Stimulated activated memory B cell treated with anti-CD40 and anti-IgM and Interleukin-4, amounts not matched to agents 10 μg/mL and 1 μg/mL and 100 μg/mL, for 72 hours (primary cell): ENCODE data around the gene GHITM.
"Not testable (repeated sequence)": the region's sequence is repeated elsewhere in the genome, so short reads cannot be mapped to it uniquely, and the experiment has no call there.

ENCODE experiments used
- ATAC-seq: fragments of 150-1000 bp; cut with Tn5 transposase; 2 replicates; pipeline ENCODE4 v1.10.0; 2021
- H3K27ac Mint-ChIP-seq: one replicate; pipeline ENCODE4 v1.8.0; 2022; ENCODE audit warnings: mild to moderate bottlenecking, mixed read lengths
- H3K27me3 Mint-ChIP-seq: one replicate; pipeline ENCODE4 v1.8.0; 2022; ENCODE audit warnings: mixed read lengths
- H3K36me3 Mint-ChIP-seq: one replicate; pipeline ENCODE4 v1.8.0; 2022; ENCODE audit warnings: mixed read lengths
- H3K4me1 Mint-ChIP-seq: one replicate; pipeline ENCODE4 v1.8.0; 2022; ENCODE audit warnings: mixed read lengths
- H3K4me3 Mint-ChIP-seq: one replicate; pipeline ENCODE4 v1.8.0; 2022; ENCODE audit warnings: mild to moderate bottlenecking, moderate library complexity, mixed read lengths
- H3K9me3 Mint-ChIP-seq: one replicate; pipeline ENCODE4 v1.8.0; 2022; ENCODE audit warnings: mixed read lengths

Gene GHITM, protein sequence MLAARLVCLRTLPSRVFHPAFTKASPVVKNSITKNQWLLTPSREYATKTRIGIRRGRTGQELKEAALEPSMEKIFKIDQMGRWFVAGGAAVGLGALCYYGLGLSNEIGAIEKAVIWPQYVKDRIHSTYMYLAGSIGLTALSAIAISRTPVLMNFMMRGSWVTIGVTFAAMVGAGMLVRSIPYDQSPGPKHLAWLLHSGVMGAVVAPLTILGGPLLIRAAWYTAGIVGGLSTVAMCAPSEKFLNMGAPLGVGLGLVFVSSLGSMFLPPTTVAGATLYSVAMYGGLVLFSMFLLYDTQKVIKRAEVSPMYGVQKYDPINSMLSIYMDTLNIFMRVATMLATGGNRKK

DNA sequence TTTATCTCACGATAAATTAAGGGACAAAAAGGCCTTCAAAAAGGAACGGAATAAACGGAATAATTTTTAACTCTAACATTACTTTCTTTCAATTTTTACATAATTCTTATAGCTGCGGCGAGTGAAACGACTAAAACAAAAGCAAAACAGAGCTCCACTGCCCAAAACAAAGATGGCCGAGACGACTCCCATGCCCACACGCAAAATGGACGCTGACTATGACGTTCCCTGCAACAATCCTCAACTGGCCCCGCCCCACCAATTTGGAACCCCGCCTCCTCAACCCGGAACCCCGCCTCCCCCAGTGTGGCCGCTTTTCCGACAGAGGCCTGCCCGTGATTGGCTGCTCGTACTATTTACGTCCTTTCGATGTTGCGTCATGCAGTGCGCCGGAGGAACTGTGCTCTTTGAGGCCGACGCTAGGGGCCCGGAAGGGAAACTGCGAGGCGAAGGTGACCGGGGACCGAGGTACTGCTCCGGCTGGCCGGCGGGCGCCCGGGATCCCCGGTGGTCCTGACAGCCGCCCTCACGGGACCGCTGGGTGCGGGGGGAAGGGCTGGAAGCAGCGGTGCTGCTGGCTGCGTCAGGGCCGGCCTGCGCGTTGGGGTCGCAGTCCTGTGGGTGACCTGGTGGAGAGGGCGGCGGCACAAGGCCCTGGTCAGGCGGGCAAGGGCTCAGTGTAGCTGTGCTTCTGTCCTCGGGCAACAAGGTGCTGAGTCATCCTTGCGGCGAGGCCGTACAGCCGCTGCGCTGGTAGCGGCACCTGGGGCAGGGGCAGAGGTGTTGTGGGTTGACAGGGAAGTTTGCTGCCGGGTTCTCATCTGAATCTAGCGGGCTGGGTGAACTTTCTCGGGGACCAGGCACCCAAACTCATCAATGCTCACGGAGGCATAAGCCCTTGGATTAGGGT, at the start of gene GHITM:
Gene GHITM, plus strand, starts transcription at position 384 of the 910 bp plus-strand sequence. CDS start 1,992 bp downstream, outside the sequence.
- H3K27me3 Mint-ChIP-seq, result no peaks in the 10 kb centered on the region
- peak within 1 kb of the TSS; percentile 71 for H3K4me3 Mint-ChIP-seq
- peaks cover 26% of the 10 kb centered on the region for H3K4me1 Mint-ChIP-seq
- peaks cover 9% of the 10 kb centered on the region for H3K36me3 Mint-ChIP-seq
- peak; percentile 99 for ATAC-seq
- H3K9me3 Mint-ChIP-seq, result no peaks in the 10 kb centered on the region
- H3K27ac Mint-ChIP-seq, result peak within 1 kb of the TSS; percentile 81

DNA sequence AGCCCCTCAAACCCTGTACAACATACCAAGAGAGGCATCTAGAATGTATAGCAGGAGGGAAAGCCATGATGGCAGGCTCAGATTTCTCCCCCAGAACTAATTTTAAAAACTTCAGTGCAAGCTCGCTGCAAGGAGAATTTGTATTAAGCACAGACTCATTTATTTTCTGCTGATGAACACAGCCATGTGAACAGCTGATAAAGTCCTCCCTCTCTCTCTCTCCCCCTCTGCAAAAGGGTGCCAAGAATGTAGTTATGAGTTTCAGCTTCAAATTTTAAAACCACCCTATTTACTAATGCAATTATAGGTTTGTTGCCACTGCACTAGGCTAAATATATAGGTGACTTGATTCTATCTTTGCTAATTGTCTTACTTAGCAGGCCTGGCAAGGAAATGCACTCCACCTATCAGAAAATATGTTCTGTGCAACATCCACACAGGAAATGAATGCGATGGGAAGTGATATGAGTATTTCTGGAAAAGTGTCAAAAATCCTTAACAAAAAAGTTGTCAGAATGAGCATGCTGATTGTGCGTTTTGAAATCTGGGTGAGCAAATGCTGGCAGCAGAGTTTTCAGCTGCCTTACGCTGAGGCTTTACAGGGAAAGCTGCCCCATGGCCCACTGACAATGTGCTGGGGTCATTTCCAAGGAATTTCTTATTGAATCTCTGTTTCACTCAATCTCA, 43.4 kb upstream of the GHITM start:
- no peak overlapping the region for H3K27ac Mint-ChIP-seq
- H3K9me3 Mint-ChIP-seq, result no peaks in the 10 kb centered on the region
- H3K4me3 Mint-ChIP-seq, result no peak overlapping the region

DNA sequence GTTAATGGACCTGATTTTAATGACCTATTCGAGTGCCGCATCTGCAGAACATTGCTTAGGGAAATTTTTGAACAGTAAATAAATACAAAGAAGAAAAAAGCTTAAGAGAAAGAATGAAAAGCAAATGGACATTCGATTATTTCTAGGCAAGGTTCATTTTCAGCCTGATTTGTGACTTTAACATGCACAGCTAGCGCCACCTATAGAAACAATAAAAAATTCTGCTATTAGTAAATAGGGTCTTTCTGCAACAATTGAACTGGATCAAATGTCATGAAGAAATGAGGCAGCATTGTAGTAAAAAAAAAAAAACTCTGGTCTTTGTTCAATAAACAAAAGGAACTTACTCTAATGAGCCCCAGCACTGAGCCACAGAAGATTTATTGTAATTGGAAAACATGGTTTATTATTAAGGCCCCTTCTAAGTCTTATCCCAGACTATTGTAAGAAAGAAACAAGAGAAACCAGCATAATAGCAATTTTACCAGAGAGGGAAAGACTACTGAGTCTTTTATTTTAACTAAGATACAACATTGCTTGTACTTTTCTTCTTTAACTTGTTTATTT, 41.4 kb upstream of the GHITM start:
- Mint-ChIP-seq H3K4me1 (no peaks in the 10 kb centered on the region), H3K36me3 (no peaks in the 10 kb centered on the region), H3K27me3 (no peaks in the 10 kb centered on the region), H3K27ac (no peak overlapping the region), H3K9me3 (no peaks in the 10 kb centered on the region), H3K4me3 (no peak overlapping the region)
- ATAC-seq, result no peak

More for the DNA sequence above, 43.4 kb upstream of the GHITM start:
- Mint-ChIP-seq H3K27me3 (no peaks in the 10 kb centered on the region), H3K4me1 (no peaks in the 10 kb centered on the region), H3K36me3 (no peaks in the 10 kb centered on the region)
- no peak for ATAC-seq

DNA sequence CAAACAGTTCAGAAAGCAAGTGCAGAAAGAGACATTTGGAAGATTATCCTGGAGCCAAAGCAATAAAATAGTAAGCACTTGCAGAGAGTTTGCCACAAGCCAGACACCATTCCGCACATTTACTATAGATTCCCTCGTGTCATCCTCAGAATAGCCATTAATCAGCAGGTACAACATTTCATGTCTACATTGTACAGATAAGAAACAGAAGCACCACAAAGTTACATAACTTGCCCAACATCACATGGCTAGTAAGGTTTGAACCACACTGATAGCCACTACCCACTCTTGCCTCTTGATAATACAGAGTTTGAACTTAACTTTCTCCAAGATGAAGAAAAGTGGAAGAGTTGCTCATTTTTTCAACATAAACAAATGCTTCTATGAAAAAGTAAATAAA, 40.6 kb upstream of the GHITM start:
- Mint-ChIP-seq H3K4me3 (no peak overlapping the region), H3K27ac (no peak overlapping the region), H3K9me3 (no peaks in the 10 kb centered on the region), H3K36me3 (no peaks in the 10 kb centered on the region), H3K4me1 (no peaks in the 10 kb centered on the region), H3K27me3 (no peaks in the 10 kb centered on the region)
- no peak for ATAC-seq

DNA sequence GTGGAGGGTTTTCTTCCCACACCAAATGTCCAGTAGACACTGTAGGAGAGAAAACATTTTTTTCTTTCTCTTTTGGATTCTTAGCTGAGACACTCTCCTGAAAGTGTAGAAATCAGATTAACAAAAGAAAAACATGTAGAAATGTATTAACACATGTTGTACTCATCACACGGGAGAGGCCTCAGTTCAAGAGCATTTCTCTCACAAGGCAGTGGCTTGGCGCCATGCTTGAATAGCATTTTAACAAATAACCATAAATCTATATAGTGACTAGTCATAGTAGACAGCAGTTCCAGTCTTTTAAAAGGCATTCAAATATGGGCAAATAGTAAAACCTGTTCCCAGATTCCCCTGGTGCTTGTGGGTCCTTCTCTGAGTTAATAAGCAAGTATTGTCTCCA, 38.3 kb upstream of the GHITM start:
- Mint-ChIP-seq H3K27ac (no peak overlapping the region), H3K9me3 (no peaks in the 10 kb centered on the region), H3K4me1 (no peaks in the 10 kb centered on the region), H3K27me3 (no peaks in the 10 kb centered on the region), H3K4me3 (no peak overlapping the region), H3K36me3 (no peaks in the 10 kb centered on the region)
- ATAC-seq, result no peak

DNA sequence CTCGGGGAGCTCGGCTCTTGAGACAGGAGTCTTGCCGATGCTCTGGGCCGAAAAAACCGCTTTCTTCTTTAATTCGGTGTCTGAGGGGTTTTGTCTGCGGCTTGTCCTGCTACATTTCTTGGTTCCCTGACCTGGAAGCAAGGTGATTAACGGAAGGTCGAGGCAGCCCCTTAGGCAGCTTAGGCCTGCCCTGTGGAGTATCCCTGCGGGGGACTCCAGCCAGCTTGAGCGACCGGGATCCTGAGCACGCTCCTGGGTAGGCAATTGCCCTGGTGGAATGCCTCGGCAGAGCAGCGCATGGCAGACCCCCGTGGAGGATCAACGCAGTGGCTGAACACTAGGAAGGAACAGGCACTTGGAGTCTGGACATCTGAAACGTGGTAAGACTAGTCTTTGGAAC, 30.5 kb upstream of the GHITM start:
- peaks cover 15% of the 10 kb centered on the region for H3K27me3 Mint-ChIP-seq
- no peak for ATAC-seq
- H3K36me3 Mint-ChIP-seq, result no peaks in the 10 kb centered on the region
- no peak overlapping the region for H3K4me3 Mint-ChIP-seq
- no peak overlapping the region for H3K27ac Mint-ChIP-seq
- no peaks in the 10 kb centered on the region for H3K9me3 Mint-ChIP-seq
- no peaks in the 10 kb centered on the region for H3K4me1 Mint-ChIP-seq

DNA sequence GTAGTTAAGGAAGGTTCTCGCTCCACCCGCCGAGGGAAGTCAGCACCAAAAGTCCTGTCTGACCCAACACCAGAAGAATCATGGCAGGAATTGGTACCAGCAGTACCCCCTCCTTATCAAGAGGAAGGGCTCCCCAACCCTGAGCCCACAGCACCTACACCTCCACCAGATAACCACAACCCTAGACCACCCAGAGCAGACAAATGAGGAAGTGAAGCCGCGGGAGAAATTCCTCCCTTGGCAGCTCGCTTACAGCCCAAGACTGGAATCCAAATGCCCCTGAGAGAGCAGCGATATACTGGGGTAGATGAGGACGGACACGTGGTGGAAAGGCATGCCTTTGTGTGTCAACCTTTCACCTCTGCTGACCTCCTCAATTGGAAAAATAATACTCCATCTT, 29.5 kb upstream of the GHITM start:
- peaks cover 15% of the 10 kb centered on the region for H3K27me3 Mint-ChIP-seq
- H3K27ac Mint-ChIP-seq, H3K36me3 Mint-ChIP-seq, H3K9me3 Mint-ChIP-seq, H3K4me3 Mint-ChIP-seq, ATAC-seq, H3K4me1 Mint-ChIP-seq: not testable (repeated sequence)

DNA sequence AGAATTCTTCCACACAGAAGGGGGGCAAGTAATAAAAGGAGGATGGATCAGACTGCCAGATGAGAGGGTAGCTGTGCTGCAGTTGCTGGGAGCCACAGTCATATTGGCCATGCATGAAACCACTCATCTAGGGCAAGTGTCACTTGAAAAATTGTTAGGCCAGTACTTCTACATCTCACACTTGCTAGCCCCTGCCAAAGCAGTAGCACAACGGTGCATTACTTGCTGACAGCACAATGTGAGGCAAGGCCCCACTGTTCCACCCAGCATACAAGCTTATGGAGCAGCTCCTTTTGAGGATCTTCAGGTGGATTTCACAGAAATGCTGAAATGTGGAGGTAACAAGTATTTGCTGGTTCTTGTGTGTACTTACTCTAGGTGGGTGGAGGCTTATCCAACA, 25.8 kb upstream of the GHITM start:
- not testable (repeated sequence) for H3K4me1 Mint-ChIP-seq, H3K9me3 Mint-ChIP-seq, H3K4me3 Mint-ChIP-seq, H3K36me3 Mint-ChIP-seq, H3K27ac Mint-ChIP-seq, ATAC-seq
- peaks cover 17% of the 10 kb centered on the region for H3K27me3 Mint-ChIP-seq

DNA sequence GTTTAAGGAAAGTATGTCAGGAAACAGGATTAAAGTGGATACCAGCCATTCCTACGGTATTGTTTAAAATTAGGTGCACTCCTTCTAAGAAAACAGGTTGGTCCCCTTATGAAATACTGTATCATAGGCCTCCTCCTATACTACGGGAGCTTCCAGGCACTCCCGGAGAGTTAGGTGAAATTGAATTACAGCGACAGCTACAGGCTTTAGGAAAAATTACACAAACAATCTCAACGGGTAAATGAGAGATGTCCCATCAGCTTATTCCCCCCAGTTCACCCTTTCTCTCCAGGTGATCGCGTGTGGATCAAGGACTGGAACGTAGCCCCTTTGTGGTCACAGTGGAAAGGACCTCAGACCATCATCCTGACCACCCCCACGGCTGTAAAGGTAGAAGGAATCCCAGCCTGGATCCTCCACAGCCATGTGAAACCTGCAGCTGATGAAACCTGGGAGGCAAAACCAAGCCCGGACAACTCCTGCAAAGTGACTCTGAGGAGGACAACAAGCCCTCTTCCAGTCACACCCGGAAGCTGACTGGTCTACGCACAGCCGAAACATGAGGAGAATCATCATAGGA, 25.1 kb upstream of the GHITM start:
- no peaks in the 10 kb centered on the region for H3K36me3 Mint-ChIP-seq
- H3K9me3 Mint-ChIP-seq, result peaks cover 10% of the 10 kb centered on the region
- H3K4me1 Mint-ChIP-seq, result no peaks in the 10 kb centered on the region
- no peak overlapping the region for H3K27ac Mint-ChIP-seq
- ATAC-seq, result no peak
- H3K4me3 Mint-ChIP-seq, result no peak overlapping the region
- H3K27me3 Mint-ChIP-seq, result peaks cover 23% of the 10 kb centered on the region

DNA sequence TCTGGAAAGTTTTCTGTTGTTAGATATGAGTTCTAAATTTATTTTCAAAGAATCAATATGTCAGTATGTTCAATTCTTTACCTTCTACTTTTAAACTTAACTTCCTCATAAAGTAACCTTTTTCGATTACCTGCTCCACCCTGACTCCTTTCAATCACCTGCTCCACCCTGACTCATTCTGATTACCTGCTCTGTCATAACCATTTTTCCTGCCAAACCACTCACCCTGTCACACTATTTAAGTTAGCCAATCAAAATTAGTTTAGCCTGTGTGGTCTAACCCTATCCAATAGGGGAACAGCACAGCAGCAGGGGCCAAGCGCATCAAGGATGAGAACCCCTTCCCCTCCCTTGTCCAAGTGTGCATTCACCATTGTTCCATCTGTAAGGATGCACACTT, 22.1 kb upstream of the GHITM start:
- not testable (repeated sequence) for H3K36me3 Mint-ChIP-seq, H3K27me3 Mint-ChIP-seq, H3K9me3 Mint-ChIP-seq, ATAC-seq, H3K27ac Mint-ChIP-seq, H3K4me3 Mint-ChIP-seq, H3K4me1 Mint-ChIP-seq

DNA sequence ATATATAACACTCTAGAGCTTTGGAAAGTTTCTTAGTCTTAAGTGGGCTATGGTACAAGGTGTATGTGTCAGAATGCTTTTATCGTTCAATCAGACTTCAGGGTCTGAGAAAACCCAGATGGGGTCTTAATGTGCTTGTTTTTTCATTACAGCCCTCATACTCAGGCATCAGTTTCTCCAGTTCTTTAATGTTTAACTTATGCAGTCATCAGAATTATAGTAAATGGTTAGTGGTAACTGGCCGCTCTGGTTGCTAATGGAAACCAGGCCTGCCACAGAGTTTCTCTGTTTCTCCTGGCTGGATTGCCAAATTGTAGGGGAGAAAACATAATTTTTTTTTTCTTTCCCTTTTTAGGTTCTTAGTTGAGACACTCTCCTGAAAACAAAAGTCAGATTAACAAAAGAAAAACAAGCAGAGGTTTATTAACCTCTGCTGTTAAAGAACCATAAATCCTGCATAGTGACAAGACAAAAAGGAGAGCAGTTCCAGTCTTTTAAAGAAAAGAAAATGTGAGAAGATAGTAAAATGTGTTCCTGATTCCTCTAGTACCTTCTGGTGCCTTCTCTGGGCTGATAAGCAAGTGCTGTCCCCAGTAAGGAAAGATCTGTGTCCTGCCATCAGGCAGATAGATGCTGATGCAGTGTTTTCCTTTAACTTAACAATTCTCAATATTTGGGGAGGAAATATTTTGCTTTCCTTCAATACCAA, 21.5 kb upstream of the GHITM start:
- H3K36me3 Mint-ChIP-seq, result no peaks in the 10 kb centered on the region
- peaks cover 10% of the 10 kb centered on the region for H3K9me3 Mint-ChIP-seq
- H3K27me3 Mint-ChIP-seq, result peaks cover 10% of the 10 kb centered on the region
- no peak overlapping the region for H3K27ac Mint-ChIP-seq
- H3K4me3 Mint-ChIP-seq, result no peak overlapping the region
- no peak for ATAC-seq
- H3K4me1 Mint-ChIP-seq, result no peaks in the 10 kb centered on the region

DNA sequence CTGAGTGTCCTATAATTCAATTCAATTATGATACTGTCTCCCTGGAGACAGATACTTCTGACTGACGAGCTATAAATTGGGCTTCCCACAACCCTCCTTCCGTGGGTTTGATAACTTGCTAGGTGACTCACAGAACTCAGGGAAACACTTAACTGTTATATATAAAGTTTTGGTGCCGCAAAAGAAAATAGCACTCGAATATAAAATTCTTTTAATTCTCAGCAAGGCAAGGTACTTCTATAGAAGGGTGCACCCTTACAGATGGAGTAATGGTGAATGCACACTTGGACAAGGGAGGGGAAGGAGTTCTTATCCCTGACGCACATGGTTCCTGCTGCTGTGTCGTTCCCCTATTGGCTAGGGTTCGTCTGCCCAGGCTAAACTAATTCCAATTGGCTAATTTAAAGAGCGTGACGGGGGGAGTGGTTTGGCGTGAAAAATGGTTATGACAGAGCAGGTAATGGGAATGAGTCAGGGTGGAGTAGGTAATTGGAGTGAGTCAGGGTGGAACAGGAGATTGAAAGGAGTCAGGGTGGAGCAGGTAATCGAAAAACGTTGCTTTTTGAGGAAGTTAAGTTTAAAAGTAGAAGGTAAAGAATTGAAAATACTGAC, 20.8 kb upstream of the GHITM start:
- ATAC-seq, result no peak
- H3K4me3 Mint-ChIP-seq, result no peak overlapping the region
- peaks cover 10% of the 10 kb centered on the region for H3K27me3 Mint-ChIP-seq
- H3K27ac Mint-ChIP-seq, result no peak overlapping the region
- H3K4me1 Mint-ChIP-seq, result no peaks in the 10 kb centered on the region
- H3K36me3 Mint-ChIP-seq, result no peaks in the 10 kb centered on the region
- peaks cover 10% of the 10 kb centered on the region for H3K9me3 Mint-ChIP-seq

DNA sequence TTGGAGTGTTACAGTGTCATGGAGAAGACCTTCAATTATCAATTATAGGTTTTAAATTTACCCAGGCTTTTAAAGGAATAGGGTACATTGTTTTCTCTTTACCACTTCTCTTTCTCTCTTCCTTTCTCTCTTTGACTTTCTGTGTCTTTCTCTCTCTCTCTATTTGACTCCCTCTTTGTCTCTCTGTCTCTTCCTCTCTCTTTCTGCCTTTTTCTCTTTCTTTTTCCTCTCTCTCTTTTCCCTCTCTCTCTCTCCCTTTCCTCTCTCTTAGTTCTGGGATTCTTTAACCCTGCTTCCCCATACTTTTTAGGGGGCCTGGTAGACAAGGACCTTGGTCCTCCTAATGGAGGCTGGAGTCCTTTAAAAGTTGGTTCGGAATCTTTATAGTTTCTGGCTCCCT, 15.9 kb upstream of the GHITM start:
- peaks cover 16% of the 10 kb centered on the region for H3K9me3 Mint-ChIP-seq
- no peak for ATAC-seq
- H3K27ac Mint-ChIP-seq, result no peak overlapping the region
- no peaks in the 10 kb centered on the region for H3K4me1 Mint-ChIP-seq
- H3K27me3 Mint-ChIP-seq, result peaks cover 26% of the 10 kb centered on the region
- peaks cover 13% of the 10 kb centered on the region for H3K36me3 Mint-ChIP-seq
- H3K4me3 Mint-ChIP-seq, result no peak overlapping the region
